Renal cortex interstitium (tissue), 11 donors: Measurements from ENCODE around the gene NLRX1. TPM values are rescaled to one million over a fixed set of nuclear protein-coding genes. Genes with fewer than 3 reads are reported as not detected.
A peak's percentile ranks its signal among the peaks of the same experiment; 100 is the strongest.
"Not testable (repeated sequence)": the region's sequence is repeated elsewhere in the genome, so short reads cannot be mapped to it uniquely, and the experiment has no call there.

Experiments
- DNase-seq, 11 donors: peaks; one replicate each; pipeline ENCODE4 v3.0.0-alpha.2; 2013; ENCODE audit warnings: low read depth in 9 of 11, low spot score in 4 of 11; ENCODE audit errors: extremely low read depth in 1 of 11
- polyA plus RNA-seq, 3 donors: library from polyadenylated mRNA; unstranded; fragments of 120-200 nt; gene quantifications; one replicate each; pipeline ENCODE4 v1.2.1, GENCODE V29; 2013; ENCODE audit not compliant: insufficient read length in 3 of 3

NLRX1 gene
- polyA plus RNA-seq, 3 donors: 8.9 to 15.1 (median 12.0) TPM

DNA sequence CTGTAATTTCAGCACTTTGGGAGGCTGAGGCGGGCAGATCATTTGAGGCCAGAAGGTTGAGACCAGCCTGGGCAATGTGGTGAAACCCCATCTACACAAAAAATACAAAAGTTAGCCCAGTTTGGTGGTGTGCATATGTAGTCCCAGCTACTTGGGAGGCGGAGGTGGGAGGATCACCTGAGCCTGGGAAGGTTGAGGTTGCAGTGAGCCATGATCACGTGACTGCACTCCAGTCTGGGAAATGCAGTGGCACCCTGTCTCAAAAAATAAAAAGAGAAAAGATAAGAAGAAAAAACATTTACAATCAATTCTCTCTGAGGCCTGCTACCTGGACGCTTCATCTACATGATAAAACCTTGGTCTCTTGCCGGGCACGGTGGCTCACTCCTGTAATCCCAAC is 30.4 kb downstream of the NLRX1 start:
- DNase-seq: no peak

DNA sequence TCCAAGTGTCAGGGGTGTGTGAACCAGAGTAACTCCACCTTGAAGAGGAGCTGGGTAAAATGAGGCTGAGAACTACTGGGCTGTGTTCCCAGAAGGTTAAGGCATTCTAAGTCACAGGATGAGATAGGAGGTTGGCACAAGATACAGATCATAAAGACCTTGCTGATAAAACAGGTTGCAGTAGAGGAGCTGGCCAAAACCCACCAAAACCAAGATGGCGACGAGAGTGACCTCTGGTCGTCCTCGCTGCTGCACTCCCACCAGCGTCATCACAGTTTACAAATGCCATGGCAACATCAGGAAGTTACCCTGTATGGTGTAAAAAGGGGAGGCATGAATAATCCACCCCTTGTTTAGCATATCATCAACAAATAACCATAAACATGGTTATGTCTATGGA is 32.7 kb downstream of the NLRX1 start:
- not testable (repeated sequence) for DNase-seq

DNA sequence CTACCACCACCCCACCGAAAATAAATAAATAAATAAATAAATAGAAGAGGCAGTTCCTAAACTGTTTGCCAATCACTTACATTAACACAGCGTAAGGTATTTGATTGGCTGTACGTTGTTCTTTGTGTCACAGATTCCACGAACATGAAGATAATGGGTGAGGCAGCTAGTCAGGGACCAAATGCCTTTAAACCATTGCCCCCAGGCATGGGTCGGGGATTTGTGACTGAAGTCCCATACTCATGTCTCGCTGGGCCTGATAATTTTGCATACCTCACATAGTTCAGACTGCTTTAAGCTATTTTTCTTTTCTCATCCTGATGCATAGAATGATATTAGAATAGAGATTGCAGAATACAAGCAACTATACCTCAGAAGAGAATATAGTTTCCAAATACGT is 34.0 kb downstream of the NLRX1 start:
- DNase-seq: no peak

DNA sequence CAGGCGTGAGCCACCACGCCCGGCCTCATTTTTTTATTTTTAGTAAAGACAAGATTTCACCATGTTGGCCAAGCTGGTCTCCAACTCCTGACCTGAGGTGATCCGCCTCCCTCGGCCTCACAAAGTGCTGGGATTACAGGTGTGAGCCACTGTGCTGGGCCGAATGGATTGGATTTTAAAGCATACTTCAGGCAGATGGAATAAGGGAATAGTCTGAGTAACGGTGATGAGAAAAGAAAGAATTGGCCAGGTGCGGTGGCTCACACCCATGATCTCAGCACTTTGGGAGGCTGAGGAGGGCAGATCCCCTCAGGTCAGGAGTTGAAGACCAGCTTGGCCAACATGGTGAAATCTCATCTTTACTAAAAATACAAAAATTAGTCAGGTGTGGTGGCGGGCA is 35.5 kb downstream of the NLRX1 start:
- no peak for DNase-seq

DNA sequence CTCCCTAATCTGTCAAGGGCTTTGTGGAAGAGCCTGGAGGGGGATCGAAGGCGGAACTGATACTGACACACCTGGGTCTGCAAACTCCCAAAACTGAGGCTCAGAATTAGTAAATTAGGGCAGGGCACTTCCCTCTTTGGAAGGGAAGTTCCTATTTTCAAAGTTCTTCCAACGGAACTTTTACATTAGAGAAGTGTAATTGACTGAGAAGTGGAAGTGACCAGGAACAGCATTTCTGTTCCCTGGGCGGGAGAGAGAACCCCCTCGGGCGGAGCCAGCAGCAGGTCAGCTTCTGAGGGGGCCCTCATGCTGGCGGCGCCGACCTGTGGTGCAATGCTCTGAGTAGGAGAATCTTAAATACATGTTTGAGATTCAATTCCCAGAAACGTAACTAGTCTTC is 36.6 kb downstream of the NLRX1 start:
- DNase-seq: no peak

DNA sequence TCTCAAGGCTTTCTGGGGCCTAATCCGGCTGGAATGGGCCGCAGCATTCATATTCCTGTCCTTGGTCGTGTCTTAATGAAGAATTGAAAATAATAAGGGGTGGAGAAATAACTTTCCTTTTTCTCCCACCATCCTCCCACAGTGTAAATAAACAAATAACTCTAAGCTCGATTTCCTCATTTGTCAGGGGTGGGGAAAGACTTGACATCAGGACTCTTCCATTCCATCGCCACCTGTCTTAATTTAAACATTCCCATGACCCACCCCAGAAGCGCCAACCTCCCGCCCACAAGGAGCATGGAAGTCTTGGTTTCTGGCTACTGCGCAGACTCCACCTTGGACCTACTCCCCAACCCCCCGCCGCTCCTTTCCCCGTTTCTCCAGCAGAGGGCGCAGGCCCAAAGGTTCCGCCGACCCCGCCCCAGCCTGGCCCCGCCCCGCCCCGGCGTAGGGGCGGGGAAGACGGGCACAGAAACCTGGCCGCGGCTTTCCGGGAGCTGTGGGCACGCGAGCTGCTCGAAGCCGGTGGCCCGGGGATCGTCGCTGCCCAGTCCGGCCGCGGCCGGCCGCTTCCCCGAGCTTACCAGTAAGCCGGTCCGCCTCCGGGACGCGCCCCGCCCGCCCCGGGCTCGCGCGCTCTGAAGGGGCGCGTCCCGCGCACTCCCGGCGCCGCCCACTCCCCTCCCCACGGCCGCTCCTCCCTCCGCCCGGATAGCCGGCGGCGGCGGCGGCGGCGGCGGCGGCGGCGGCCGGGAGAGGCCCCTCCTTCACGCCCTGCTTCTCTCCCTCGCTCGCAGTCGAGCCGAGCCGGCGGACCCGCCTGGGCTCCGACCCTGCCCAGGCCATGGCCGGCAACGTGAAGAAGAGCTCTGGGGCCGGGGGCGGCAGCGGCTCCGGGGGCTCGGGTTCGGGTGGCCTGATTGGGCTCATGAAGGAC is 37.3 kb downstream of the NLRX1 start, which contains the start of gene CBL:
CBL (plus strand) TSS at position 766 of the 937 bp plus-strand sequence; CDS start at position 845, 79 bp downstream.
- peak; percentile 76 to 94 (median 91) for DNase-seq

DNA sequence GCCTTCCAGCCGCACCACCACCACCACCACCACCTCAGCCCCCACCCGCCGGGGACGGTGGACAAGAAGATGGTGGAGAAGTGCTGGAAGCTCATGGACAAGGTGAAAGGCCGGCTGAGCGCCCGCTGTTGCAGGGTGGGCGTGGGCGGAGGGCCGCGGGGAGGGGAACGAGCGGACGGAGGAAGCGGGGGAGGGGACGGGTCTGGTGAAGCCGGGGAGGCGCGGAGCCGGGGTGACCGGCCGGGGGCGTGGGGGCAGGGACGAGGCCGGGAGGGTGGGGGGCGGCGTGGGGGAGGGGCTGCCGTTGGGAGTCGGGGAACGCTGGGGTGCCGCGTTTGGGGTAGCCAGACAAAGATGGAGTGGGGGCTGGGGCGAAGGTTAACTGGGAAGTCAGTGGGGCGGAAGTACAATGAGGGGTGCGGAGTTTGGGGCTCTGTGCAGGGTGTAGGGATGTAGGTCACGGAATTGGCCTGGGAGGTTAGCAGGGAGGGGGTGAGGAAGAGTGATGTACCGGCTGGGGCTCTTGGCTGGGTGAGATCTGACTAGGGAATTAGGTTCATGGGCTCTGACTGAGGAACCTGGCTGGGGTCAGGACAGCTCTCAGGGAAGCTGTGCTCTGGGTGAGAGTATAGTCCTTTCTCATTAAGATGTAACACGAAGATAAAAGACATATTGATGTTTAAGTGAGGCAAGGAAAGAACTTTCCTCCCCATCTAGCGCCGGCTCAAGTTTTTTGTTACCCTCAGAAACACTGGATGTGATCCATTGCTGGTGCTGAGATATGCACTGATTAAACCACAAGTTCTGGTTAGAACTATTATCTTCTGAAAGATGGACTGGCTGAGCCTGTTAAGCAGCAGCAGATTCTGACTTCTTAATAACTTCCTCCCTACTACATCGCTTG is 38.2 kb downstream of the NLRX1 start:
- DNase-seq: peak in 4 of 11 donors; percentile 34 to 47 (median 37)

DNA sequence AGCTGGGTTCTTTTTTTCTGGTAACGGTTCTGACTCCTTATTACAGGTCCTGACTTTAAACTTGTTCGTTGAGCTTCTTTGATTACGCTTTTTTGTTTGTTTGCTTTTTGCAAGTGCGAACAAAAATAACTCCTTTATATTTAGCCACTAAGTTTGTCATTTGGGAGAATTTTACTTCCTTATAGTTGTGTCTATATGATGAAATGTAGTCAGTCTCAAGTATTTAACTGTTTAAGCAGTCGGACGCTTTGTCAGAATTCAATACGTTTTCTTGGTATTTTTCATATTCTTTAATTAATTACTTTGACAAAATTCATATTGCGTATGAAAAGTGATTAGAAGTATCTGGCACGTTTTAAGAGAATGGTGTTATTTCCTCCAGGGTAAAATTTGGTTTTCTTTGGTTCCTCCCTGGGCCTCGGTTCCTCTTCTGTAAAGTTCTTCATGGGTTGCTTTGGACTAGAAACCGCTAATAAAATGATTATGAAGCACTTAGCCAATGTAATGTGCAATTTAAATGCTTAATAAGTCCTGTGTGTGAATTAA is 39.0 kb downstream of the NLRX1 start:
- no peak for DNase-seq

DNA sequence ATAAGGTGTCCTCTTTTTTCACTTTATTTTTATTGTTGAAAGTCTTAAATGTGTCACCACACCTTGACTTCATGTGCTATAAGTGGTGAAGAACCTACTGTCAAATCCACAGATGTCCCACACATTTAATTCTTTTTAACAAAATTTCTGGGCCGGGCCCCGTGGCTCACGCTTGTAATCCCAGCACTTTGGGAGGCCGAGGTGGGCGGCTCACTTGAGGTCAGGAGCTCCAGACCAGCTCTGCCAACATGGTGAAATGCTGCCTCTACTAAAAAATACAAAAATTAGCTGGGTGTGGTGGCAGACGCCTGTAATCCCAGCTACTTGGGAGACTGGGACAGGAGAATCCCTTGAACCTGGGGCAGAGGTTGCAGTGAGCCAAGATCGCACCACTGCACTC is 40.7 kb downstream of the NLRX1 start:
- no peak for DNase-seq

DNA sequence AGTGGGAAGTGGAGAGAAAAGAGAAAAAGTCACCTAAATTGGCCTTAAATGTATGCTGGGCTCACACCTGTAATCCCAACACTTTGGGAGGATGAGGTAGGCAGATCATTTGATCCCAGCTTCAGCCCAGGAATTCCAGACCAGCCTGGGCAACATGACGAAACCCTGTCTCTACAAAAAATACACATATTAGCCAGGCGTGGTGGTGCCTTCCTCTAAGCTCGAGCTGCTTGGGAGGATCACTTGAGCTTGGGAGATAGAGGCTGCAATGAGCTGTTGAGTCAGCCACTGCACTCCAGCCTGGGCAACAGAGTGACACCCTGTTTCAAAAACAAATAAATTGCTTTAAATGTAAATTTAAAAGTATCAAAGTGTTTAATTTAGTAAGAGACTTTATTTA is 41.5 kb downstream of the NLRX1 start:
- DNase-seq: no peak

DNA sequence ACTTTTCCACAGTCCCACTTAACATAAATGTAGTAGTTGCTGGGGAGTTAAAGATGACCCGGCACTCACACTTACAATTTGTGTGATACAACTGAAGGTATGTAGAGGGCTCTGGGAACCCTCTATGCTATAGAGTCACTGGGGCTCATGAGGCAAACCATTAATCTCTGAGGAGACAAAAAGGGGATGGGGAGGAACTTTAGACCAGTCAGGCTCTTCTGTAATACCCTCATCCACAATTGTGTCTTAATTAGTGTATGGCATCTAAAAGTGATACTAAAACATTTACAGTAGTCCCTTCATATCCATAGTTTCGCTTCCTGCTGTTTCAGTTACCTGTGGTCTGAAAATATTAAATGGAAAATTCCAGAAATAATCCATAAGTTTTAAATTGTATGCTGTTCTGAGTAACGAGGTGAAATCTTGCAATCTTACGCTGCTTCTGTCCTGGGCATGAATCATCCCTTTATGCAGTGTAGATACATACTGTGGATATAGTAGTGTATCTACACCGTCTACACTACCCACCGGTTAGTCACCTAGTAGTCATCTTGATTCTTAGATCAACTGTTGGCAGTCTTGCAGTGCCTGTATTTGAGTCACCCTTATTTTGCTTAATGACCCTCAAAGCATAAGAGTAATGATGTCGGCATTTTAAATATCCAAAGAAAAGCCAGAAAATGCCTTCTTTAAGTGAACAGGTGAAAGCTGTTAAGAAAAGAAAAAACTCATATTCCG is 49.8 kb downstream of the NLRX1 start:
- DNase-seq: no peak

DNA sequence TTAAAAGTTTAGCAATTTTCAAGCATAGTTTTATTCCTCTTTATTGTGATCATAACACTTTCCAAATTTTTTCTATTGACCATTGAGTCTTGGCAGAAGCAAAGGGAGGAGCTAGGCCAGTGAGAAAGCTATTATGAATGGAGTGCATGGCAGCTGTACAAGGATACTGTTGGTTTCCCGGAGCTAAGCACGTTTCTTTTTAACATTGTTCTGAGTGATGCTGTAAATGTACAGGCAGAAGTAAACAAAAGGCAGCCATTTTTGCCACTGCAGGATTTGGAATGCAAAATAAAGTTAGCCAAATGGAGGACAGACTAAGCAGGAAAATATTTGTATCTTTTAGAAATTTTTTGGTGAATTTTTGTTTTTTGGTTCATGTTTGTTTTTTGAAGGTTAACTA is 53.8 kb downstream of the NLRX1 start:
- DNase-seq: peak in 1 of 11 donors; percentile 28

DNA sequence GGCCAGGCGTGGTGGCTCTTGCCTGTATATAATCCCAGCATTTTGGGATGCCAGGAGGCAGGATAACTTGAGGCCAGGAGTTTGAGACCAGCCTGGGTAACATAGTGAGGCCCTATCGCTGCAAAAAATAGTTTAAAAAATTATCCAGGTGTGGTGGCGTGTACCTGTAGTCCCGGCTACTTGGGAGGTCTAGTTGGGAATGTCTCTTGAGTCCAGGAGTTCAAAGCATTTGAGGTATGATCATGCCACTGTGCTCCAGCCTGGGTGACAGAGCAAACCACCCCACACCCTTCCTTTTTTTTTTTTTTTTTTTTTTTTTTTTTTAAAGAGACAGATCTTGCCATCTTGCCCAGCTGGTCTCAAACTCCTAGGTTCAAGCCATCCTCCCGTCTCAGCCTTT is 54.4 kb downstream of the NLRX1 start:
- DNase-seq: no peak

DNA sequence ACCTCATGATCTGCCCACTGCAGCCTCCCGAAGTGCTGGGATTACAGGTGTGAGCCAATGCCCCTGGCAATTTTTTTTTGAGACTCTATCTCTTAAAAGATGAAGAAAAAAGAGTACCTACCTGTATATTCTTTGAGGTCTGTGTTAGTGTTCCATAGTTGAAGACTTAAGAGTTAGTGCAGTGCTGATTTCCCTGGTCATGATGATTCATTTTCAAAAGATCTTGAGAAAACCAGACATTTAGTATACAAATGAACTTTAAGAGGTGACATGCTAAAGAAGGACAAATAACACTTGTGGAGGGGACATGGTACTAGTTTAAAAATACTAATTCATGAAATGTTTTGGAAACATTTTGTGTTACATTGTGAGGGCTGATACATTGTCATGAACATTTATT is 55.3 kb downstream of the NLRX1 start:
- no peak for DNase-seq

DNA sequence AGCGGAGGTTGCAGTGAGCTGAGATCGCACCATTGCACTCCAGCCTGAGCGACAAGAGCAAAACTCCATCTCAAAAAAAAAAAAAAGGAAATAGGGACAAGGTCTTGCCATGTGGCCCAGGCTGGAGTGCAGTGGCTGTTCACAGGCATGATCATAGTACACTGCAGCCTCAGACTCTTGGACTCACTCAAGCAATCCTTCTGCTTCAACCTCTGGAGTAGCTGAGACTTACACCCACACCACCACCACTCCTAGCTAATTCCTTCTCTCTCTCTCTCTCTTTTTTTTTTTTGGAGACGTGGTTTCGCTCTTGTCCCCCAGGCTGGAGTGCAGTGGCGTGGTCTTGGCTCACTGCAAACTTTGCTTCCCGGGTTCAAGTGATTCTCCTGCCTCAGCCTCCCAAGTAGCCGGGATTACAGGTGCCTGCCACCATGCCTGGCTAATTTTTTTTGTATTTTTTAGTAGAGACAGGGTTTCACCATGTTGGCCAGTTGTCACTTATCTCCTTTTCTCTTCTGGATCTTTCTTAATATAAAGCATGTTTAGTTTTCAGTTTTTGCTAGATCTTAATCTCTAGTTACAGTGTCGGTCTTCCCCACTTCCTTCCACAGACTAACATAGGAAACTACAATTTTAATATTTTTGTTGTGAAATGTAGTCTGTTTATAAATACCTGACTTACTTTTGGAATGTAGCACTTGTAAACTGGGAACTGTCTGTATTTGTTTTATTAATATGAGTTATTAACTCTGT is 60.2 kb downstream of the NLRX1 start:
- not testable (repeated sequence) for DNase-seq

DNA sequence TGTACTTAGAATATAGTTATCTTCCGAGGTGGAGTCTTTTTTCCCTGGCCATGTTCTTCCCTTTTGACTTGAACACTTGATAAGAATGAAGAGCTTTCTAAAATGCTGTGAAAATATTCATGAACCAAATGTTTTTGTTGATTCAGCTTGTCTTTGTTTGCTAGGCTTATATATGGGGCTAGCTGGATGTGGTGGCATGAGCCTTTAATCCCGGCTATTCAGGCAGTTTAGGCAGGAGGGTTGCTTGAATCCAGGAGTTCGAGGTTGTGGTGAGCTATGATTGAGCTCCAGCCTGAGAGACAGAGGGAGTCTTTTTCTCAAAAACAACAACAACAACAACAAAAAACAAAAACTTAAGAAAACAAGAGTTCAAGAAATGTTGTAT is 60.8 kb downstream of the NLRX1 start:
- no peak for DNase-seq

DNA sequence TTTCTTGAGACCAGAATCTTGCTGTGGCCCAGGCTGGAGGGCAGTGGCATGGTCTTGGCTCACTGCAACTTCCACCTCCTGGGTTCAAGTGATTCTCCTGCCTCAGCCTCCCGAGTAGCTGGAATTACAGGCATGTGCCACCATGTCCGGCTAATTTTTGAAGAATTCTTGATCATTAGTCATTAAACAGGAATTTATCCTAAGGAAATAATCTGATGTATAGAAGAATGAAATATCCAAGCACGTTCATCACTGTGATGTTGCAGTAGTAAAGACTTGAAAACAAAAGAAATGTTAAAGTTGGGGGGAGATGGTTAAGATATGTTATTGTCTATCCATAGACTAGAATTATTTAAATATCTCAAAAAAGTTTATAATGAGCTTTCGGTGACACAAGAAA is 61.2 kb downstream of the NLRX1 start:
- no peak for DNase-seq
